GM12878 (cell line): ENCODE data around the gene RASL11A. TPM values are rescaled to one million over a fixed set of nuclear protein-coding genes. Genes with fewer than 3 reads are reported as not detected.
"Not testable (repeated sequence)": the region's sequence is repeated elsewhere in the genome, so short reads cannot be mapped to it uniquely, and the experiment has no call there.

ENCODE experiments used
- ATAC-seq: fragments of 200-7000 bp; cut with Tn5 transposase; 3 replicates; pipeline ENCODE4 v1.9.1; 2020; ENCODE audit warnings: mild to moderate bottlenecking, moderate library complexity
- BruUV-seq: library from RNA; stranded (reverse); fragments of 400-500 nt; replicated peaks from 2 replicates; lab custom pipeline; 2021; lab: Mats Ljungman, UMichigan
- CTCF ChIA-PET: fragments of 300-600 bp; sonication (Branson Sonifier 250); formaldehyde crosslinking; extraction: SDS; loops from one replicate; lab custom pipeline; 2021; ENCODE audit warnings: inconsistent platforms; lab: Yijun Ruan, JAX
- POLR2A ChIA-PET: fragments of 350-600 bp; formaldehyde crosslinking; extraction: SDS; loops from one replicate; lab custom pipeline; 2021; ENCODE audit warnings: inconsistent platforms; lab: Charles Lee
- RAD21 ChIA-PET: fragments of 300-600 bp; sonication (Branson Sonifier 250); formaldehyde crosslinking; loops from one replicate; lab custom pipeline; 2023; ENCODE audit warnings: antibody characterized with exemption; ENCODE audit not compliant: unreplicated experiment; lab: Charles Lee
- SMC1A ChIA-PET: fragments of 300-600 bp; sonication (Branson Sonifier 250); formaldehyde crosslinking; loops from one replicate; lab custom pipeline; 2023; ENCODE audit not compliant: unreplicated experiment, uncharacterized antibody; lab: Charles Lee
- DNase-seq: peaks from one replicate; pipeline ENCODE4 v3.0.0-alpha.2; 2011; ENCODE audit warnings: low read depth, low spot score
- FAIRE-seq: peaks from 3 replicates; lab custom pipeline; 2011; peaks lifted over from hg19 to GRCh38; lab: Jason Lieb, UNC
- H2AFZ ChIP-seq: 2 replicates; pipeline ENCODE4 v1.6.0; 2011; ENCODE audit warnings: low read depth, low read length, control low read depth; ENCODE audit not compliant: control insufficient read depth
- H3K27ac ChIP-seq: 2 replicates; pipeline ENCODE4 v1.5.1; 2011; ENCODE audit warnings: control low read depth; ENCODE audit not compliant: control insufficient read depth, insufficient read depth
- H3K27me3 ChIP-seq, 2 experiments: replicated peaks in 1 of 2; 2 replicates each; pipeline versions ENCODE4 v1.6.0 to v1.6.1; 2011; ENCODE audit warnings: low read length in 1 of 2; ENCODE audit not compliant: control insufficient read depth in 2 of 2, insufficient read depth in 2 of 2
- H3K36me3 ChIP-seq, 2 experiments: 2 replicates each; pipeline ENCODE4 v1.5.1; 2011; ENCODE audit warnings: low read length in 1 of 2; ENCODE audit not compliant: control insufficient read depth in 2 of 2, insufficient read depth in 2 of 2
- H3K4me1 ChIP-seq: 2 replicates; pipeline ENCODE4 v1.6.1; 2011; ENCODE audit warnings: mild to moderate bottlenecking, low read length, moderate library complexity, mixed read lengths; ENCODE audit not compliant: control insufficient read depth, insufficient read depth
- H3K4me2 ChIP-seq: 2 replicates; pipeline ENCODE4 v1.6.0; 2011; ENCODE audit warnings: control low read depth; ENCODE audit not compliant: control insufficient read depth, insufficient read depth
- H3K4me3 ChIP-seq: fragments of 200-600 bp; sonication (generic); 2 replicates; pipeline ENCODE4 v1.5.1; 2016
- H3K79me2 ChIP-seq: 2 replicates; pipeline ENCODE4 v1.6.0; 2011; ENCODE audit warnings: low read length; ENCODE audit not compliant: control insufficient read depth, insufficient read depth
- H3K9ac ChIP-seq: 2 replicates; pipeline ENCODE4 v1.8.0; 2011; ENCODE audit warnings: low read length, control low read depth, mixed read lengths; ENCODE audit not compliant: control insufficient read depth, insufficient read depth
- H3K9me3 ChIP-seq: replicated peaks from 3 replicates; pipeline ENCODE4 v1.5.1; 2011; ENCODE audit warnings: mild to moderate bottlenecking, low read length; ENCODE audit not compliant: control insufficient read depth, insufficient read depth
- H4K20me1 ChIP-seq: 2 replicates; pipeline ENCODE4 v1.6.0; 2011; ENCODE audit not compliant: control insufficient read depth, insufficient read depth
- ATF3 ChIP-seq: IDR thresholded peaks from 2 replicates; pipeline ENCODE4 v1.6.1; 2011; ENCODE audit warnings: low read depth, mild to moderate bottlenecking, low read length, moderate library complexity, borderline replicate concordance; ENCODE audit errors: extremely low read depth
- CREM ChIP-seq: IDR thresholded peaks from 2 replicates; pipeline ENCODE4 v1.6.1; 2014; ENCODE audit warnings: antibody characterized with exemption, low read depth
- IKZF2 ChIP-seq, 2 experiments: fragments of 450-650 bp; IDR thresholded peaks; 2 replicates each; pipeline ENCODE4 v1.6.1; 2017; ENCODE audit warnings: mild to moderate bottlenecking in 2 of 2, moderate library complexity in 2 of 2
- MEF2B ChIP-seq: fragments of 450-650 bp; IDR thresholded peaks from 2 replicates; pipeline ENCODE4 v1.6.1; 2018; ENCODE audit warnings: mild to moderate bottlenecking, moderate library complexity; ENCODE audit not compliant: partially characterized antibody, poor library complexity, severe bottlenecking
- MTA2 ChIP-seq: fragments of 450-650 bp; IDR thresholded peaks from 2 replicates; pipeline ENCODE4 v1.6.1; 2016; ENCODE audit warnings: low read depth, mild to moderate bottlenecking, moderate library complexity
- MXI1 ChIP-seq: fragments of 150-350 bp; IDR thresholded peaks from 2 replicates; pipeline ENCODE4 v1.6.1; 2011; ENCODE audit warnings: low read depth, mild to moderate bottlenecking, inconsistent platforms, low read length, improper control_type of control experiment
- NBN ChIP-seq: fragments of 450-650 bp; IDR thresholded peaks from 2 replicates; pipeline ENCODE4 v1.6.1; 2016
- NR2F1 ChIP-seq: fragments of 450-650 bp; conservative IDR thresholded peaks from 2 replicates; pipeline ENCODE4 v1.6.1; 2017; ENCODE audit warnings: mild to moderate bottlenecking
- PKNOX1 ChIP-seq: fragments of 450-650 bp; IDR thresholded peaks from 2 replicates; pipeline ENCODE4 v1.6.1; 2016; ENCODE audit warnings: mild to moderate bottlenecking
- POU2F2 ChIP-seq: IDR thresholded peaks from 3 replicates; pipeline ENCODE4 v1.6.1; 2011; ENCODE audit warnings: low read depth, mild to moderate bottlenecking, low read length, borderline replicate concordance
- RUNX3 ChIP-seq: IDR thresholded peaks from 2 replicates; pipeline ENCODE4 v1.6.1; 2012; ENCODE audit warnings: low read length, inconsistent platforms
- WRNIP1 ChIP-seq: IDR thresholded peaks from 2 replicates; pipeline ENCODE4 v1.6.1; 2011; ENCODE audit warnings: low read depth, low read length, improper control_type of control experiment, borderline replicate concordance
- ZBTB33 ChIP-seq: fragments of 450-650 bp; IDR thresholded peaks from 2 replicates; pipeline ENCODE4 v1.6.1; 2017; ENCODE audit warnings: mild to moderate bottlenecking
- ZNF217 ChIP-seq: fragments of 450-650 bp; IDR thresholded peaks from 2 replicates; pipeline ENCODE4 v1.6.1; 2017; ENCODE audit warnings: antibody characterized with exemption, mild to moderate bottlenecking
- ZZZ3 ChIP-seq: IDR thresholded peaks from 2 replicates; pipeline ENCODE4 v1.6.1; 2011; ENCODE audit warnings: low read depth; ENCODE audit not compliant: control insufficient read depth, insufficient read length
- WGBS: methylation state at CpG from one replicate; pipeline ENCODE4 v1.1.6; 2016; ENCODE audit warnings: low lambda C conversion rate; ENCODE audit not compliant: insufficient replicate concordance, insufficient coverage; ENCODE audit errors: missing lambda C conversion rate; 5-methylcytosine and 5-hydroxymethylcytosine counted together
- in situ Hi-C: fragments of 300-500 bp; cut with MboI; formaldehyde crosslinking; loops from 9 replicates; pipeline ENCODE4 v1.14.3; 2018; ENCODE audit warnings: mixed read lengths
- intact Hi-C: fragments of 100-400 bp; cut with micrococcal nuclease; formaldehyde crosslinking; loops from one replicate; pipeline ENCODE4 v1.14.2; 2022; ENCODE audit not compliant: unreplicated experiment
- polyA plus RNA-seq, 11 experiments: library from polyadenylated mRNA; depleted of rRNA in 4 of 11; unstranded in 6 of 11; stranded (reverse) in 5 of 11; fragments of >200 nt; fragmentation: Nextera tagmentation in 4 of 11; fragmentation: Illumina TruSeq in 1 of 11; extraction: Ambion mirVana in 4 of 11; extraction: Trizol in 1 of 11; gene quantifications; 1 replicate in 1 of 11; 2 replicates in 10 of 11; pipeline versions ENCODE4 v1.2.1 to v1.2.3, GENCODE V29; 2011 to 2016; ENCODE audit warnings: inconsistent platforms in 2 of 11, missing spikeins in 2 of 11, low read depth in 1 of 11
- total RNA-seq, 4 experiments: library from RNA; depleted of rRNA in 3 of 4; stranded (reverse); fragments of >200 nt in 3 of 4; fragmentation: Illumina TruSeq in 1 of 4; extraction: Trizol in 1 of 4; gene quantifications; 2 replicates each; pipeline versions ENCODE4 v1.2.1 to v1.2.3, GENCODE V29; 2013 to 2021
- TF ChIP-seq, protein P1 (sequence below): fragments of 450-650 bp; IDR thresholded peaks from 2 replicates; pipeline ENCODE4 v1.6.1; 2017; ENCODE audit warnings: low read depth, mild to moderate bottlenecking, moderate library complexity

Gene RASL11A
- total and polyA plus RNA-seq, 10 of the 15 experiments (the other 5 are each of a cell fraction or from before 2014, with no cell fraction given): 0.04 to 1.3 (median 0.41) TPM; not detected in 1

DNA sequence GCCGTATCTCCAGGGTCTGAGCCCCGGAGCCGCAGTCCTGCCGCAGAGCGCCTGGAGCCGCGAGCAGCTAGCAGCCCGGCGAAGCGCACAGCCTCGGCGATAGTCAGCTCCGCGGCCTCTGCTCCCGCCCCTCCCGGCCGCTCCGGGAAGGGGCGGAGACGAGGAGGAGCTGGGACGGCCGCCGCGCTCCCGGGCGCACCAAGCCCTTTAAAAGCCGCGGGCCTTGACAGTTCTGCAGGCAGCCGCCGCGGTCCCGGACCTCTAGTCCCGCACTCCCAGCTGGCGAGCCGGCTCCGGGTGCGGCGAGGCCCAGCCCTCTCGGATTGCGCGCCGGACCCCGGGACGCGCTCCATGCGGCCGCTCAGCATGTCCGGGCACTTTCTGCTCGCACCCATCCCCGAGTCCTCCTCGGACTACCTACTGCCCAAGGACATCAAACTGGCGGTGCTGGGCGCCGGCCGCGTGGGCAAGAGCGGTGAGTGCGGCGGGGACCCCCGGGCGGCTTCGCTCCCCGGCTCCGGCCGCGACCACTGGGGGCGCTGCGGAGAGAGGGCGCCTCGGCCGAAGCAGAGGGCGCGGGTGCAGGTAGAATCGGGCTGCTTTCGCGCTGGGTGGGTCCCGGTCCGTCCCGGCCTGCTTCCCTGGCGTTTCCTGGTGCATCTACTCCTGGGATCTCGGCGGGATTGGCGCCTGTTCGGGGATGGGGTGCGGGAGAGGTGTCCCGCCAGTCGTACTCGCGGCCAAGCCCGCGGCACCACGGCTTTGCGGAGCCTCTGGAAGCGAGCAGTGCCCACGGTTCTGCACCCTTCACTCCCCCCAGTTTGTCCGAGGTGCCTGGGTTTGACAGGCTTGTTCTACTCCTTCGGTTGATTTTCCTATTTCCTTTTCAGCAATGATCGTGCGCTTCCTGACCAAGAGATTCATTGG is at the start of gene RASL11A (continued):
- TF ChIP-seq ZBTB33 (peak; percentile 79), ATF3 (no peak), MXI1 (0 out of 2 replicates have a peak, but pooled peaks have one; percentile 29), WRNIP1 (no peak), ZZZ3 (no peak)

DNA sequence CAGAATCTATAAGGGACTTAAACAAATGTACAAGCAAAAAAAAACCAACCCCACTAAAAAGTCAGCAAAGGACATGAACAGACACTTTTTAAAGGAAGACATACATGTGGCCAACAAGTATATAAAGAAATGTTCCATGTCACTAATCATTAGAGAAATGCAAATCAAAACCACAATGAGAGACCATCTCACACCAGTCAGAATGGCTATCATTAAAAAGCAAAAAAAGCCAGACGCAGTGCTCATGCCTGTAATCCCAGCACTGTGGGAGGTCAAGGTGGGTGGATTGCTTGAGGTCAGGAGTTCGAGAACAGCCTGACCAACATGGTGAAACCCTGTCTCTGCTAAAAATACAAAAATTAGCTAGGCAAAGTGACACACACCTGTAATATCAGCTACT is 48.5 kb upstream of the RASL11A start:
- H3K36me3 ChIP-seq, H3K9me3 ChIP-seq, intact Hi-C loops, H2AFZ ChIP-seq, CTCF ChIA-PET, H3K27me3 ChIP-seq, POLR2A ChIA-PET, RAD21 ChIA-PET, FAIRE-seq, BruUV-seq, H3K9ac ChIP-seq, H4K20me1 ChIP-seq, H3K79me2 ChIP-seq, in situ Hi-C loops, H3K4me1 ChIP-seq: not testable (repeated sequence)
- ATAC-seq: peak; percentile 87
- SMC1A ChIA-PET: interaction anchor here (1.1 kb wide), 1 partner anchor 10 kb away, joined by 3 read pairs; no protein-coding TSS in a partner anchor
- peak overlapping the region; percentile 25; the same call in 1 of the 2 replicates for H3K4me2 ChIP-seq
- H3K4me3 ChIP-seq: 0 out of 2 replicates have a peak overlapping the region, but pooled peaks have one; percentile 17
- WGBS: 0% methylated on average over 2 of the region's 2 CpGs
- H3K27ac ChIP-seq: 0 out of 2 replicates have a peak overlapping the region, but pooled peaks have one; percentile 39
- DNase-seq: peak; percentile 25
- TF ChIP-seq IKZF2 (IDR thresholded peaks at IDR 0.05): peak in 1 of 2 experiments; percentile 29; a peak in 1 of 4 replicates
- peak; percentile 68 for TF ChIP-seq NR2F1
- peak; percentile 79; the same call in 2 of the 3 replicates for TF ChIP-seq POU2F2
- TF ChIP-seq, protein P1, sequence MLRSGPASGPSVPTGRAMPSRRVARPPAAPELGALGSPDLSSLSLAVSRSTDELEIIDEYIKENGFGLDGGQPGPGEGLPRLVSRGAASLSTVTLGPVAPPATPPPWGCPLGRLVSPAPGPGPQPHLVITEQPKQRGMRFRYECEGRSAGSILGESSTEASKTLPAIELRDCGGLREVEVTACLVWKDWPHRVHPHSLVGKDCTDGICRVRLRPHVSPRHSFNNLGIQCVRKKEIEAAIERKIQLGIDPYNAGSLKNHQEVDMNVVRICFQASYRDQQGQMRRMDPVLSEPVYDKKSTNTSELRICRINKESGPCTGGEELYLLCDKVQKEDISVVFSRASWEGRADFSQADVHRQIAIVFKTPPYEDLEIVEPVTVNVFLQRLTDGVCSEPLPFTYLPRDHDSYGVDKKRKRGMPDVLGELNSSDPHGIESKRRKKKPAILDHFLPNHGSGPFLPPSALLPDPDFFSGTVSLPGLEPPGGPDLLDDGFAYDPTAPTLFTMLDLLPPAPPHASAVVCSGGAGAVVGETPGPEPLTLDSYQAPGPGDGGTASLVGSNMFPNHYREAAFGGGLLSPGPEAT: peak; percentile 35; the same call in 1 of the 2 replicates
- peak; percentile 24; the same call in 1 of the 2 replicates for TF ChIP-seq CREM
- TF ChIP-seq PKNOX1: 0 out of 2 replicates have a peak, but pooled peaks have one; percentile 32
- TF ChIP-seq NBN: peak; percentile 48; the same call in 1 of the 2 replicates
- TF ChIP-seq ZNF217: peak; percentile 73
- TF ChIP-seq MTA2: peak; percentile 65
- TF ChIP-seq RUNX3: peak; percentile 75
- TF ChIP-seq MEF2B: peak; percentile 16
